ENCODE results near the gene CABLES1.

DNA sequence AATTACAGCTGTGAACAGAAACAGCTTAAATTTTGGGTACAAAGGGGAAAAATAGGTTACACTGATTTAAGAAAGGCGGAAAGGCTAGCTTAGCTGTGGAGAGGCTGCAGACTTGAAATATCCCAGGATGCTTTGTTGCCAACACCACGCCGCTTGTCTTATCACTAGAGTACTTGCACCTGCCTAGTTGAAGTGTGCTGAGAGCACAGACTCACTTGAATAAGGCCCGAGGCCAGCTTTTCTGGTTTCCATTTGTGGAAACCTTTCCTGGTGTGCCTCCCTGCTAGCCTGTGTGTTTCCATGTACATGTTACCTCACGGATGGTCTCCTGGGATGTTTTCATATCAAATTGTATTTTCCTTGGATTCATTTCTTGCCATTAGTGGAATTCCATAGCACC lies 3.2 kb downstream of the CABLES1 start:
- TF ChIP-seq, protein P1, sequence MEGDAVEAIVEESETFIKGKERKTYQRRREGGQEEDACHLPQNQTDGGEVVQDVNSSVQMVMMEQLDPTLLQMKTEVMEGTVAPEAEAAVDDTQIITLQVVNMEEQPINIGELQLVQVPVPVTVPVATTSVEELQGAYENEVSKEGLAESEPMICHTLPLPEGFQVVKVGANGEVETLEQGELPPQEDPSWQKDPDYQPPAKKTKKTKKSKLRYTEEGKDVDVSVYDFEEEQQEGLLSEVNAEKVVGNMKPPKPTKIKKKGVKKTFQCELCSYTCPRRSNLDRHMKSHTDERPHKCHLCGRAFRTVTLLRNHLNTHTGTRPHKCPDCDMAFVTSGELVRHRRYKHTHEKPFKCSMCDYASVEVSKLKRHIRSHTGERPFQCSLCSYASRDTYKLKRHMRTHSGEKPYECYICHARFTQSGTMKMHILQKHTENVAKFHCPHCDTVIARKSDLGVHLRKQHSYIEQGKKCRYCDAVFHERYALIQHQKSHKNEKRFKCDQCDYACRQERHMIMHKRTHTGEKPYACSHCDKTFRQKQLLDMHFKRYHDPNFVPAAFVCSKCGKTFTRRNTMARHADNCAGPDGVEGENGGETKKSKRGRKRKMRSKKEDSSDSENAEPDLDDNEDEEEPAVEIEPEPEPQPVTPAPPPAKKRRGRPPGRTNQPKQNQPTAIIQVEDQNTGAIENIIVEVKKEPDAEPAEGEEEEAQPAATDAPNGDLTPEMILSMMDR (IDR thresholded peaks at IDR 0.05; ENCODE audit: low read length), result no peak
- no peak for TF ChIP-seq EZH2 (IDR thresholded peaks at IDR 0.05; ENCODE audit: borderline replicate concordance, low read length)

Data from OCI-LY1 (cell line).